GM12874 (cell line): ENCODE data around the gene ZNF678.

Experiments
- CTCF ChIP-seq: IDR thresholded peaks from 2 replicates; pipeline ENCODE4 v1.5.1; 2011; ENCODE audit warnings: low read depth, mild to moderate bottlenecking, control low read depth, low read length, moderate library complexity; ENCODE audit not compliant: insufficient read depth

Gene ZNF678

GRCh38 chr1:227587968-227588367 lies 24.6 kb downstream of the ZNF678 start:
- no peak for TF ChIP-seq CTCF

- TF ChIP-seq CTCF: no peak
Measured at GRCh38 chr1:227603327-227603726, 40.0 kb downstream of the ZNF678 start.

DNA sequence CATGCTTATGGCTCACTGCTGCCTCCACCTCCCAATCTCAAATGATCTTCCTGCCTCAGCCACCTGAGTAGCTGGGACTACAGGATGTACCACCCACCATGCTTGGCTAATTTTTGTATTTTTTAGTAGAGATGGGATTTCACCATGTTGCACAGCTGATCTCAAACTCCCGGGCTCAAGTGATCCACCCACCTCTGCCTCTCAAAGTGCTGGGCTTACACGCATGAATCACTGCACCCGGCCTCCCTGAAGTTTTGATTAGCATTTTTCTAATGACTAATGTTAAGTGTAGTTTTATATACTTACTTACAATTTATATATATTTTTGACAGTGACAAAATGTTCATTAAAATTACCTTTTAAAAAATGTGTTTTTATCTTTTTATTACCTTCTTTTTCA lies 41.1 kb downstream of the ZNF678 start:
- TF ChIP-seq CTCF: no peak

DNA sequence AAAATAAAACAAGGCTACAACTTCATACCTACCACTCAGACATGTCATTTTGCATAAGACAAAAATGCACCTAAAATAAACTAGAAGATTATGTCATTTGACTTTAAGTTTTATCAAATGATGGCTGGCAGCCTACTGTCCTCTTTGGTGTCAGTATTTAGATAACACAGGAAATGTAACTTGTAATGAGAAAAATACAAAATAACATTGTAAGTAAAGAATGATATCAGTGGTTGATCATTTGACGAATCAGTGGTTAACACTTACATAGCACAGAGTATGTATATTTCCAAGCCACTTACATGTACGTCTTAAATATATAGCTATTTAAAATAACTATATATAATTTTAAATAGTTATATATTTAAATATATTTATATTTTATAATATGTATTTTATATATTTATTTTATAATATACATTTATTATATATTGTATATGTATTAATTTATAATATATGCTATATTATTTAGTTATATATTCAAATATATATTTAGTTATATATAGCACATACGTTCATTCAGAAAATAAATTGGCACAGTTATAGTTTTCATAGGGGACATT lies 44.1 kb downstream of the ZNF678 start:
- TF ChIP-seq CTCF: no peak

DNA sequence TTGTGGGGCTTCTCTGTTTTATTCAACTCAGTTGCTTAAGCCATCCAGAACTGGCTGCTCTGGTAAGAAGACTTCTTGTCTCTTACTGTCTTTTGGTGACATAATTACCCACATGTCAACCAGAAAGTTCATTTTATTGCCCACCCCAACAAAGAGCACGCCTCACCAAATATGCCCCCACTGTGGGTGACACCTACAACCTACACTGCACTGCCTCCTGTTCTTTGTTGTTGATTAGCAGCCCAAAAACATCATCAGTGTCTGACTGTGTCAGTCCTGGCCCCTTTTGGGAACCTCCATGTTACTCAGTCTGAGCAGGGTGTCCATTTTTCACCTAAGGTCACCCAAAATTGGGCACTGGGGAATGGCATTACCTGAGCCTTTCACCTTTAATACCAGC lies 49.3 kb downstream of the ZNF678 start:
- TF ChIP-seq CTCF: no peak

- no peak for TF ChIP-seq CTCF
Measured at GRCh38 chr1:227613526-227613925, 50.2 kb downstream of the ZNF678 start.

DNA sequence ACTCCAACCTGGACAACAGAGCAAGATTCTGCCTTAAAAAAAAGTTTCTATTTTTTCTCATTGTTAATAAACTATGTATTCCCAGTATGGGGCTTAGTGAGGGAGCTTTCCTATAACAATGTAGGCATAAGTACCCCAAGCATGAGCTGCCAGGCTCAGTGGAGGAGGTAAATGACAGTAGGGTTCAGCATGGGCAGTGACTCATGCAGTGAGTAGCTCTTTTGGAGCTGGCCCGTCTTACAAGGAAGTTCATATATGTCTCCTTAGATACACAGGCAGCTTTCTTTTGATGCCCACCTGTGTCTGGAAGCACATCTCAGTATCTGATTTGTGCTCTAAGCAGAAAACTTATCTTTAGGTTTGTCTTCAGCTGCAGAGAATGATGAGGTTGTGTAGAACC lies 57.9 kb downstream of the ZNF678 start:
- TF ChIP-seq CTCF: no peak
